DOHH2 (cell line): ENCODE data around the gene CDK9.

Experiments
- CTCF ChIP-seq: fragments of 200-600 bp; sonication (generic); IDR thresholded peaks from one replicate; pipeline ENCODE4 v1.5.1; 2014; ENCODE audit warnings: antibody characterized with exemption, mild to moderate bottlenecking, low read depth, low read length; ENCODE audit not compliant: poor library complexity, severe bottlenecking
- EZH2phosphoT487 ChIP-seq: fragments of 200-600 bp; sonication (generic); IDR thresholded peaks from 2 replicates; pipeline ENCODE4 v1.6.1; 2017; ENCODE audit warnings: borderline replicate concordance, mild to moderate bottlenecking, antibody characterized with exemption, low read length, moderate library complexity, mixed read lengths

GRCh38 chr9:127828262-127829031 is 42.6 kb downstream of the CDK9 start:
- no peak for TF ChIP-seq CTCF
- no peak for TF ChIP-seq EZH2phosphoT487
